Ishikawa (cell line): Measurements from ENCODE around the gene TSPAN9.

Experiments used
- CEBPB ChIP-seq: IDR thresholded peaks from 2 replicates; pipeline ENCODE4 v1.6.1; 2012
- CREB1 ChIP-seq: IDR thresholded peaks from 2 replicates; pipeline ENCODE4 v1.6.1; 2012; ENCODE audit warnings: low read depth
- EGR1 ChIP-seq: IDR thresholded peaks from 2 replicates; pipeline ENCODE4 v1.6.1; 2012
- EP300 ChIP-seq: IDR thresholded peaks from 2 replicates; pipeline ENCODE4 v1.6.1; 2012; ENCODE audit warnings: borderline replicate concordance
- FOXM1 ChIP-seq: IDR thresholded peaks from 2 replicates; pipeline ENCODE4 v1.6.1; 2012; ENCODE audit warnings: low read depth, borderline replicate concordance
- NFIC ChIP-seq: IDR thresholded peaks from 2 replicates; pipeline ENCODE4 v1.6.1; 2012
- RAD21 ChIP-seq: IDR thresholded peaks from 2 replicates; pipeline ENCODE4 v1.6.1; 2012; ENCODE audit warnings: low read depth
- TAF1 ChIP-seq: IDR thresholded peaks from 2 replicates; pipeline ENCODE4 v1.6.1; 2012; ENCODE audit warnings: low read depth, mild to moderate bottlenecking
- TCF12 ChIP-seq: IDR thresholded peaks from 2 replicates; pipeline ENCODE4 v1.6.1; 2012; ENCODE audit warnings: low read depth
- TEAD4 ChIP-seq: IDR thresholded peaks from 2 replicates; pipeline ENCODE4 v1.6.1; 2012
- YY1 ChIP-seq: IDR thresholded peaks from 2 replicates; pipeline ENCODE4 v1.6.1; 2012; ENCODE audit warnings: low read depth
- ZBTB7A ChIP-seq: IDR thresholded peaks from 2 replicates; pipeline ENCODE4 v1.6.1; 2012; ENCODE audit warnings: low read depth
- TF ChIP-seq, protein P1 (sequence below): IDR thresholded peaks from 2 replicates; pipeline ENCODE4 v1.6.1; 2012
- TF ChIP-seq, protein P2 (sequence below): IDR thresholded peaks from 2 replicates; pipeline ENCODE4 v1.6.1; 2012
- TF ChIP-seq, protein P3 (sequence below): IDR thresholded peaks from 2 replicates; pipeline ENCODE4 v1.6.1; 2012; ENCODE audit warnings: low read depth, mild to moderate bottlenecking

Gene TSPAN9

DNA sequence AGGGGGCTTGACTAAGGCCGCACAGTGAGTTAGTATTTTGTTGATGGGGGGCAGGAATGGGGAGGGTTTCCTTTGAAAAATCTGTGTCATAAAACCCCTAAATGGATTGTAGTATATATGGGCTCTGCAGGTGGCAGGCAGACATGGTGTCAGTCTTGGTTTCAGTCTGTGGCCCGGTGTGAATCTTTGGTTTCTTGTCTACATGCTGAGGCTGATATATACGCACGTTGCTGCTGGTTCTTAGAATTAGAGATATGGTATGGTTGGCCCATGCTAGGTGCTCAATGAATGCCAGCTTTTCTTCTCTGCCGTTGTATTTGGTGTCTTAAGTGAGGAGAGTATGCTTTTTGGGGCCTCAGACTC, 73.1 kb downstream of the TSPAN9 start:
- no peak for TF ChIP-seq TCF12
- no peak for TF ChIP-seq CEBPB
- no peak for TF ChIP-seq TEAD4
- TF ChIP-seq RAD21, result no peak
- TF ChIP-seq NFIC, result no peak
- TF ChIP-seq, protein P1, sequence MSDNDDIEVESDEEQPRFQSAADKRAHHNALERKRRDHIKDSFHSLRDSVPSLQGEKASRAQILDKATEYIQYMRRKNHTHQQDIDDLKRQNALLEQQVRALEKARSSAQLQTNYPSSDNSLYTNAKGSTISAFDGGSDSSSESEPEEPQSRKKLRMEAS, result no peak
- no peak for TF ChIP-seq EGR1
- no peak for TF ChIP-seq CREB1

DNA sequence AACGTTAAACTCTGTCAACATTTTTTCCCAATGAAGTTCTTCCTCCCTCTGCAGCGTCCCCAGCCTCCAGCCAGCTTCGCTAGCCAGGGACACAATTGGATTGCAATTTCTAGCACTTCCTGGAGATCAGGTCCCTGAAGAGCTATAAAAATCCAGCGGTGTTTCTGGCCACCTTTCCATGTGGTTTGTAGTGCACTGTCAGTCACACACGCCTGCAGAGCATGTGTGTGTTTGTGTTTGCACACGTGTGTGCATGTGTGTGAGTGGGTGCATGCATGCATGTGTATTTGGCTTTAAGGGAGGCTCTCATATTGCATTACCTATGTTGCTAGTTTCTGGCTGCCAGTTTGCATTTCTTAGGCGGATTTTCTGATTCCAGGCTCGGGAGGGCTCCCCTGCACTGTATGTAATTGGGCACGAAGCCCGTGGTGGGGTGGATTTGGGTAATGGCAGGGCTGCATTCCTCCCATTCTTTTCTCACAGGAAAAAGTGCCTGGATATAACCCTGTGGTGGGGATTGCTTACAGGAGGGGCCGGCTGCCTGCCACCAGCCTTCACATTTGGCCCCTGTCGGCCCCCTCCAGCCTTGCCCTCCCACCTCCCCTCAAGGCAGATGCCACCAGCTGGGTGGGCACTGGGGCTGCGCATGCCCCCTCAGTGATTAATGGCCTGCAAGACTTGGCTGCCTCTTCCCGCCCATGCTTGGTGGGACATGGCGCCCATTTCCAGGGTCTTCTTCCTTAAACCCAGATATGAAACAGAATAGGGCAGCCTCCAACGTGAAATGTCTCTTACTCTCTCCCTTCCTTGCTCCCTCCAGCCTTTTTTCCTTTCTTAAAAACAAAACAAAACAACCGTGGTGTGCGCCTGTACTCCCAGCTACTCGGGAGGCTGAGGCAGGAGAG, 74.0 kb downstream of the TSPAN9 start:
- TF ChIP-seq, protein P2, sequence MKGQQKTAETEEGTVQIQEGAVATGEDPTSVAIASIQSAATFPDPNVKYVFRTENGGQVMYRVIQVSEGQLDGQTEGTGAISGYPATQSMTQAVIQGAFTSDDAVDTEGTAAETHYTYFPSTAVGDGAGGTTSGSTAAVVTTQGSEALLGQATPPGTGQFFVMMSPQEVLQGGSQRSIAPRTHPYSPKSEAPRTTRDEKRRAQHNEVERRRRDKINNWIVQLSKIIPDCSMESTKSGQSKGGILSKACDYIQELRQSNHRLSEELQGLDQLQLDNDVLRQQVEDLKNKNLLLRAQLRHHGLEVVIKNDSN, result no peak
- TF ChIP-seq EGR1 (no peak), EP300 (no peak), RAD21 (peak; percentile 22; the same call in 1 of the 2 replicates), FOXM1 (no peak), CEBPB (no peak), TEAD4 (peak; percentile 68), ZBTB7A (0 out of 2 replicates have a peak, but pooled peaks have one; percentile 44), NFIC (peak; percentile 62; the same call in 1 of the 2 replicates), CREB1 (no peak), TAF1 (no peak), YY1 (no peak), TCF12 (no peak)
- TF ChIP-seq, protein P3, sequence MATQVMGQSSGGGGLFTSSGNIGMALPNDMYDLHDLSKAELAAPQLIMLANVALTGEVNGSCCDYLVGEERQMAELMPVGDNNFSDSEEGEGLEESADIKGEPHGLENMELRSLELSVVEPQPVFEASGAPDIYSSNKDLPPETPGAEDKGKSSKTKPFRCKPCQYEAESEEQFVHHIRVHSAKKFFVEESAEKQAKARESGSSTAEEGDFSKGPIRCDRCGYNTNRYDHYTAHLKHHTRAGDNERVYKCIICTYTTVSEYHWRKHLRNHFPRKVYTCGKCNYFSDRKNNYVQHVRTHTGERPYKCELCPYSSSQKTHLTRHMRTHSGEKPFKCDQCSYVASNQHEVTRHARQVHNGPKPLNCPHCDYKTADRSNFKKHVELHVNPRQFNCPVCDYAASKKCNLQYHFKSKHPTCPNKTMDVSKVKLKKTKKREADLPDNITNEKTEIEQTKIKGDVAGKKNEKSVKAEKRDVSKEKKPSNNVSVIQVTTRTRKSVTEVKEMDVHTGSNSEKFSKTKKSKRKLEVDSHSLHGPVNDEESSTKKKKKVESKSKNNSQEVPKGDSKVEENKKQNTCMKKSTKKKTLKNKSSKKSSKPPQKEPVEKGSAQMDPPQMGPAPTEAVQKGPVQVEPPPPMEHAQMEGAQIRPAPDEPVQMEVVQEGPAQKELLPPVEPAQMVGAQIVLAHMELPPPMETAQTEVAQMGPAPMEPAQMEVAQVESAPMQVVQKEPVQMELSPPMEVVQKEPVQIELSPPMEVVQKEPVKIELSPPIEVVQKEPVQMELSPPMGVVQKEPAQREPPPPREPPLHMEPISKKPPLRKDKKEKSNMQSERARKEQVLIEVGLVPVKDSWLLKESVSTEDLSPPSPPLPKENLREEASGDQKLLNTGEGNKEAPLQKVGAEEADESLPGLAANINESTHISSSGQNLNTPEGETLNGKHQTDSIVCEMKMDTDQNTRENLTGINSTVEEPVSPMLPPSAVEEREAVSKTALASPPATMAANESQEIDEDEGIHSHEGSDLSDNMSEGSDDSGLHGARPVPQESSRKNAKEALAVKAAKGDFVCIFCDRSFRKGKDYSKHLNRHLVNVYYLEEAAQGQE, result no peak
- TF ChIP-seq, protein P1, result no peak

- TF ChIP-seq CEBPB (no peak), NFIC (peak; percentile 70)
Measured at GRCh38 chr12:3152011-3152511, 74.9 kb downstream of the TSPAN9 start.

- TF ChIP-seq EP300 (no peak), EGR1 (no peak), CREB1 (no peak), CEBPB (no peak), YY1 (no peak), TEAD4 (no peak), NFIC (no peak), TAF1 (no peak), TCF12 (no peak), RAD21 (no peak), ZBTB7A (no peak), FOXM1 (no peak)
- TF ChIP-seq, protein P2, result no peak
- TF ChIP-seq, protein P3, result no peak
- TF ChIP-seq, protein P1, result no peak
Measured at GRCh38 chr12:3152892-3153291, 75.7 kb downstream of the TSPAN9 start.

DNA sequence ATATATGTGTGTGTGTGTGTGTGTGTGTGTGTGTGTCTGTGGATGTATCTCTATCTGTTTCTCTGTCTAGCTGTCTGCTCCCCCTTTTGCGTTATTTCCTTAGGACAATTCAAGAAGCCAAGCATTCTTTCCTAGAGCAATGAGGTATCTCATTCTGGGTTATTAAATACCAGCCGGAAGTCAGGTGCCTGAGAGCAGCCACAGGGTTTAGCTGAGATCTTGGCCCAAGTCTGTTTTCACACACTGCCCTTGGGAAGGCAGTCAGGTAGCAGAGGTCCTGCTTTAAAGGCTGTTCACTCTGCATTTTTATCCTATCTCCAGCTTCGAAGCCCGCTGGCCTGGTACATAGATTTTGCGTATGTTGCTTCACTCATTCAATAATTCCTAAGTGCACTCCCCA, 76.8 kb downstream of the TSPAN9 start:
- TF ChIP-seq CREB1, result no peak
- TF ChIP-seq NFIC, result no peak
- no peak for TF ChIP-seq TCF12
- TF ChIP-seq ZBTB7A, result no peak
- TF ChIP-seq FOXM1, result no peak
- TF ChIP-seq, protein P1, result no peak
- TF ChIP-seq RAD21, result no peak
- no peak for TF ChIP-seq TEAD4
- no peak for TF ChIP-seq YY1
- TF ChIP-seq TAF1, result no peak
- TF ChIP-seq EP300, result no peak
- TF ChIP-seq, protein P2, result no peak
- no peak for TF ChIP-seq EGR1
- TF ChIP-seq CEBPB, result no peak
- TF ChIP-seq, protein P3, result no peak
